Measurements from ENCODE around the gene UPF3A.

Gene UPF3A

GRCh38 chr13:114303700-114304327 lies 22.4 kb downstream of the UPF3A start:
- DNase-seq (ENCODE audit: extremely low read depth in 1 of 2, low read depth in 1 of 2), result no peak

- no peak for DNase-seq (ENCODE audit: extremely low read depth in 1 of 2, low read depth in 1 of 2)
Observed at GRCh38 chr13:114304346-114305034, 23.1 kb downstream of the UPF3A start.

DNA sequence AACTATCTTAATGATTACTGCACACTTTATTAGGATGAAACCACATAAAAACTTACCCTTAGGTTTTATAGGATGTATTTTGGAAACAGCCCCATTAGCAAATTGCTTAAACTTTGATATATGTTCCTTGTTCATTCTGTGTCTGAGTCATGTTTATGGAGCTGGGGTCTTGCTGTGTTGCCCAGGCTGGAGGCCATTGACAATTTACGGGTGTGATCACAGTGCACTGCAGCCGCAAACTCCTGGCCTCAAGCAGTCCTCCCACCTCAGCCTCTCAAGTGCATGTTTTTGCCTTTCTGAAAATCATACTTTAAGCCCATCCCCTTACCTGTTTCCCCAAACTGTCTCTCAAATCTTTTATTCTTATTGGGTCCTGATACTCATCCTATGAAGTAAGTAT lies 27.7 kb downstream of the UPF3A start:
- DNase-seq (ENCODE audit: extremely low read depth in 1 of 2, low read depth in 1 of 2), result no peak

DNA sequence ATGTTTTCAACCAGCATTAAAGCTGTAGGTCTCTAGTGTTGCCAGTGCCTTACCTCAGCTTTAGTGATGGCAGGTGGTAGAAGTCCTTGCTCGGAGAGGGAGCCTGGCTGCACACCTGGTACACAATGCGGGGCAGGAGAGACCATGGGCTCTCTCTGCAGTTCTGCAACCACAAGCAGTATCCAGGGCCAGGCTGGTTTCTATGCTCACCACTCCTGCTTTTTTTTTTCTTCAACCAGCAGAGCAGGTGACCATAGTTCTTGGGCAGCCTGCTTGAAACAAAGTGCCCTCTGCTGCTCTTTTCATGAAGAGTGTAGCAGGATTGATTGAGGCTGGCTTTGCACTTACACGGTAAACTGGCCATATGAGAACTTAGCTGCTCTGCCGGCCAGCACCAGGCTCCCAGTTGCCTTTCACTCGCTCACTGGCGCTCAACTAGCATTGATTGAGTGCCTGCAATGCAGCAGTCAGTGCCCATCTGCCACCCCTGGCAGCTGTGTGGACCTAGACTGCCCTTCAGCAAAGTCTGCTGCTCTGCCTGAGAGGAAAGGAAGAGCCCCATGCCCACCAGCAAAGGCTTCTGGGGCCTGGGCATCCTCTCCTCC lies 28.5 kb downstream of the UPF3A start:
- DNase-seq (ENCODE audit: extremely low read depth in 1 of 2, low read depth in 1 of 2), result no peak

GRCh38 chr13:114310956-114311355 lies 29.6 kb downstream of the UPF3A start:
- no peak for DNase-seq (ENCODE audit: extremely low read depth in 1 of 2, low read depth in 1 of 2)

DNA sequence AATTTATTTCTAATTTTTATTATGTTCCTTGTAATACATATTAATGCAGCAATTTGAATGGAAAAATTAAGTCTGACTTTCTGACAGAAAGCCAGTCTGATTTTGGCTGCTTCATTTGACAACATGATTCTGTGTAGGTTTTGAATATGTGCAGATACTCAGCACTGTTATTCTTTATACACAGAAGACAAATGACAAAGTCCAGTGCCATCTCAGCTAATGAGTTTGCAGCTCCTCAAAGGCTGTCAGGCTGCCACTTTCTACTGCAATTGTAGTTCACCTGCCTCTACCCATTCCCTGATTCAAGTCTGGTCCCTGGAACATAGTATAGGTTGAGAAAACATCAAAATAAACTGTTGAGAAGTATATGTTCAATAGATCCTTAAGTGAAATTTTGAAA lies 30.0 kb downstream of the UPF3A start:
- no peak for DNase-seq (ENCODE audit: extremely low read depth in 1 of 2, low read depth in 1 of 2)

- no peak for DNase-seq (ENCODE audit: extremely low read depth in 1 of 2, low read depth in 1 of 2)
Observed at GRCh38 chr13:114311908-114312307, 30.5 kb downstream of the UPF3A start.

- DNase-seq (ENCODE audit: extremely low read depth in 1 of 2, low read depth in 1 of 2), result no peak
Observed at GRCh38 chr13:114313061-114313860, 31.9 kb downstream of the UPF3A start.

DNA sequence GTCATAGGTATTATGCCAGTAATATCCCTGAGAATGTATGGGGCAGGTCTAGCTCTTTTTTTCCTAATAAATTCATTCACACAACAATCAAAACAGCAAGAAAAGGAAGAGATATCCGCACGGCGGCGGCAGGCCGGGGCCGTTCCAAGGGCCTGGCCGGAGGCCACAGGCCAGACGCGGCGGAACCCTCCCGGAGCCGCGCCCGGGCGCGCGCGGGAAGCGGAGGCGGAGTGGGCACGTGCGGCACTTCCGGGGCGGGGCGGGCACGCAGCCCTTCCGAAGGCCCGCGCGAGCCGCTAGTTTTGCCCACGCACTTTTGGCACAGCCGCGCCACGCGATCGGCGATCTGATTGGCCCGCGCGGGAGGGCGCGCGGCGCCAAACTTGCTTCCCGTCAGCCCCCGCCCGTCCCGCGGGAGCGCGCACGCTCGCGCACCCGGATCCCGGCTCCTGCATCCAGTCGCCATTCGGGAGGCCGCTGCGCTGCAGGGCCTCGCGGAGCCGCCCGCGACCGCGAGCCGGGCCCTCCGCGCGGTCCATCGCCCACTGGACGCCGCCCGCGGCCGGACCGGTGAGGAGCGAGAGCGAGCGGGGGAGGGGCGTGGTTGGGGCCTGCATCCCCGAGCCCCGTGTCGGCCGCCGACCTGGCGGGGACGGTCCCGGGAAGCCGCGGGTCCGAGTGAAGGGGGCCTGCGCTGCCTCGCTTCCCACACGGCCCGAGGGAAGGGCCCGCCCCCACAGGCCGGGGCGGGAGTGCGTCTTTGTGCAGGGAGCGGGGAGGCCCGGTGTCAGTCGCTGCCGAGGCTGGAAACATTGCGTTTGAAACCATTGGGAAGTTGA lies 32.9 kb downstream of the UPF3A start, which contains the start of gene CHAMP1:
Gene CHAMP1 (plus strand): TSS at position 430 of the 839 bp plus-strand sequence. CDS start 9,340 bp downstream, outside the sequence.
- peak; percentile 65 to 79 for DNase-seq (ENCODE audit: extremely low read depth in 1 of 2, low read depth in 1 of 2)

DNA sequence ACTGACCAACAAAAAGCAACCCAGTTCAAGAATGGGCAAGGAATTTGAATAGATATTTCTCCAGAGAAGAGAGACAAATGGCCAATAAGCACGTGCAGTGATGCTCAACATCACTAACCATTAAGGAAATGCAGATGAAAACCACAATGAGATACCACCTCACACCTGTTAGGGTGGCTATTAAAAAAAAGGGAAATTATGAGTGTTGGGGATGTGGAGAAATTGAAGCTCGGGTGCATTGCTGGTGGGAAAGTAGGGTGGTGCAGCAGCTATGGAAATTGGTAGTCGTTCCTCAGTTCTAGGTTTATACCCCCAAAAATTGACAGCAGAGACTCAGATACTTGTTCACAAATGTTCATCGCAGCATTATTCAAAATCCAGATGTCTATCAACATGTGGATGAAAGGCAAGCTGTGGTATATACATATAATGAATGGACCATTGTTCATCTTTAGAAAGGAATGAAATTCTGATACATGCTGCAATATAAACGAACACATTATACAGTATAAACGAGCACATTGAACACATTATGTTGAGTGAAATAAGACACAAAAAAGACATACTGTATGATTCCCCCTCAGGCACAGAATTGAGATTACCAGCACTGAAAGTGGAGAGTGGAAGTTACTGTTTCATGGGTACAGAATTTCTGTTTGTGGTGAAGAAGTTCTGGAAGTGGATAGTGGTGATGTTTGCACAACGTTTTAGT lies 33.8 kb downstream of the UPF3A start:
- DNase-seq (ENCODE audit: extremely low read depth in 1 of 2, low read depth in 1 of 2), result no peak

- DNase-seq (ENCODE audit: extremely low read depth in 1 of 2, low read depth in 1 of 2), result no peak
Observed at GRCh38 chr13:114318624-114319023, 37.2 kb downstream of the UPF3A start.

DNA sequence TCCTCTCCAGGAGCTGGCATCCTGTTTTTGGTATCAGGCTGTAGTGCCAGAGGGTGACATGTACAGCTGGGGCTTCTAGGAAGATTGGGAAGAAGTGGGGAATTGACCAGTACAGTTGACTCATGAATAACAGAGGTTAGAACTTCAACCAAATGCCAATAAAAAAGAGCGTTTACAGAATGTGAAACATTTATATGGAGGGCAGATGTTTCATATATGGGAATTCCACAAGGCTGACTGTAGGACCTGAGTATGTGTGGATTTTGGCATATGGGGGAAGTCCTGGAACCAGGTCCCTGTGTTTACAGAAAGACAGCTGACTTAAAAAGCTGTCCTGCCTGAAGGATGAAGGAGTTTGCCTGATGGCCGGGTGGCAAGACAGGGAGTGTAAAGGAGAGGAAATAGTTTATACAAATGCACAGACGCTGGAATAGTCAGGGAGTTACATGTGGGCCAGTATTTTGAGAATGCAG lies 38.1 kb downstream of the UPF3A start:
- DNase-seq (ENCODE audit: extremely low read depth in 1 of 2, low read depth in 1 of 2), result no peak

- DNase-seq (ENCODE audit: extremely low read depth in 1 of 2, low read depth in 1 of 2), result no peak
Observed at GRCh38 chr13:114320065-114320464, 38.7 kb downstream of the UPF3A start.

DNA sequence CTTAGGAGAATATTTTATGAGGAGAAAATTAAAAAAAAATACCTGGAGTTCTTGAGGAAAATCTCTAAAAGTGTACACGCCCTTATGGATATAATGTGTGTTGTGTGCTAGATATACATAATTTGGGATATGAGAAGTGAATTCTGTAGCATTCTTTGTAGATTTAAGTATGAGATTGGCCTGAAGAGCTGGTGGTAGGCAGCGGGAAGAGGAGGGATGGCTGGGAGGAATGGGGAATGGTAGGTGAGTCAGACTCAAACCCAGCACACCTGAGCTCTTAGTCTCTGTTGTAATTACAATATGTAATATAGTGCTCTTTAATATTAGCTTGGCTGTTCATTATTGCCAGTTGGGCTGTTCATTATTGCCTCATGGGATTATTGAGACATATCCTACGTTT lies 39.9 kb downstream of the UPF3A start:
- no peak for DNase-seq (ENCODE audit: extremely low read depth in 1 of 2, low read depth in 1 of 2)

GRCh38 chr13:114323349-114323748 lies 41.9 kb downstream of the UPF3A start:
- DNase-seq (ENCODE audit: extremely low read depth in 1 of 2, low read depth in 1 of 2), result no peak

DNA sequence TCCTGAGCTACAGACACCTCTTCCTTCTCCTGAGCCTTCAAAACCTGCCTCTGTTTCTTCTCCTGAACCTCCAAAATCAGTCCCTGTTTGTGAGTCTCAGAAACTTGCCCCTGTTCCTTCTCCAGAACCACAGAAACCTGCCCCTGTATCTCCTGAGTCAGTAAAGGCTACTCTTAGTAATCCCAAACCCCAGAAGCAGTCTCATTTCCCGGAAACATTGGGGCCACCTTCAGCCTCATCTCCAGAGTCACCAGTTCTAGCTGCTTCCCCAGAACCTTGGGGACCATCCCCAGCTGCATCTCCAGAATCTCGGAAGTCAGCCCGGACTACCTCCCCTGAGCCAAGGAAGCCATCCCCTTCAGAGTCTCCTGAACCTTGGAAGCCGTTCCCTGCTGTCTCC lies 42.9 kb downstream of the UPF3A start:
- no peak for DNase-seq (ENCODE audit: extremely low read depth in 1 of 2, low read depth in 1 of 2)

- no peak for DNase-seq (ENCODE audit: extremely low read depth in 1 of 2, low read depth in 1 of 2)
Observed at GRCh38 chr13:114325729-114326128, 44.3 kb downstream of the UPF3A start.

DNA sequence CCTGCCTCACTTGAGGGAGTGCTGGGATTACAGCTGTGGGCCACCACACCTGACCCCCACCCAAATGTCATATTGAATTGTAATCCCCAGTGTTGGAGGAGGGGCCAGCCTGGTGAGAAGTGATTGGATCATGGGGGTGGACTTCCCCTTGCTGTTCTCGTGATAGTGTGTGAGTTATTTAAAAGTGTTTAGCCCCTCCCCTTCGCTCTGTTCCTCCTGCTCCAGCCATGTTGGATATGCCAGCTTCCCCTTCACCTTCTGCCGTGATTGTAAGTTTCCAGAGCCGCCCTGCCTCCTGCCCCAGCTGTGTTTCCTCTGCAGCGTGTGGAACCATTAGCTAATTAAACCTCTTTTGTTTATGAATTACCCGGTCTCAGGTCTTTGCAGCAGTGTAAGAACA lies 46.6 kb downstream of the UPF3A start:
- no peak for DNase-seq (ENCODE audit: extremely low read depth in 1 of 2, low read depth in 1 of 2)

- DNase-seq (ENCODE audit: extremely low read depth in 1 of 2, low read depth in 1 of 2), result no peak
Observed at GRCh38 chr13:114328595-114328994, 47.2 kb downstream of the UPF3A start.

GRCh38 chr13:114330086-114330485 lies 48.7 kb downstream of the UPF3A start:
- no peak for DNase-seq (ENCODE audit: extremely low read depth in 1 of 2, low read depth in 1 of 2)
